SK-N-MC (cell line): Measurements from ENCODE around the gene NOG.
A peak's percentile ranks its signal among the peaks of the same experiment; 100 is the strongest.

Experiments used
- DNase-seq: peaks from one replicate; pipeline ENCODE4 v3.0.0-alpha.2; 2011; ENCODE audit warnings: low read depth, low spot score
- H3K27ac ChIP-seq: fragments of 200-600 bp; sonication (generic); 2 replicates; pipeline ENCODE4 v1.5.1; 2016; ENCODE audit warnings: mixed run types
- H3K36me3 ChIP-seq: fragments of 200-600 bp; sonication (generic); 2 replicates; pipeline ENCODE4 v1.6.1; 2017; ENCODE audit warnings: antibody characterized with exemption, low read length, mixed read lengths; ENCODE audit not compliant: insufficient read depth
- H3K4me3 ChIP-seq: fragments of 200-600 bp; sonication (generic); 2 replicates; pipeline ENCODE4 v1.5.1; 2016
- H3K9ac ChIP-seq: fragments of 200-600 bp; sonication (generic); 2 replicates; pipeline ENCODE4 v1.8.0; 2017; ENCODE audit warnings: mixed run types, mixed read lengths; ENCODE audit not compliant: insufficient read length
- H3K9me3 ChIP-seq: fragments of 200-600 bp; sonication (generic); 2 replicates; pipeline ENCODE4 v1.6.1; 2017; ENCODE audit warnings: low read depth, mild to moderate bottlenecking, antibody characterized with exemption, low read length, moderate library complexity, mixed read lengths
- EZH2 ChIP-seq: fragments of 200-600 bp; sonication (generic); IDR thresholded peaks from one replicate; pipeline ENCODE4 v1.6.1; 2017; ENCODE audit warnings: antibody characterized with exemption
- FOXP2 ChIP-seq: optimal IDR thresholded peaks from 2 replicates; pipeline ENCODE3; 2011; ENCODE audit warnings: mild to moderate bottlenecking, moderate library complexity; ENCODE audit not compliant: insufficient read depth; ENCODE audit errors: extremely low read length, control extremely low read depth
- POLR2AphosphoS5 ChIP-seq: IDR thresholded peaks from 2 replicates; pipeline ENCODE4 v1.6.1; 2012; ENCODE audit warnings: mild to moderate bottlenecking, low read depth, low read length, borderline replicate concordance

NOG gene

GRCh38 chr17:56593646-56594319, at the start of gene NOG:
Gene NOG, plus strand, starts transcription at chr17:56593699. Its CDS starts 525 bp downstream, at chr17:56594224.
- H3K9me3 ChIP-seq: no peaks in the 10 kb centered on the region
- no peaks in the 10 kb centered on the region for H3K36me3 ChIP-seq
- no peak for TF ChIP-seq FOXP2
- DNase-seq: no peak
- H3K9ac ChIP-seq: no peak within 1 kb of the TSS
- peak within 1 kb of the TSS; percentile 87 for H3K4me3 ChIP-seq
- H3K27ac ChIP-seq: no peak within 1 kb of the TSS

- DNase-seq: no peak
- no peaks in the 10 kb centered on the region for H3K36me3 ChIP-seq
- no peak overlapping the region for H3K4me3 ChIP-seq
- TF ChIP-seq POLR2AphosphoS5: no peak
- TF ChIP-seq FOXP2: no peak
- no peak for TF ChIP-seq EZH2
- H3K9ac ChIP-seq: no peak overlapping the region
- no peaks in the 10 kb centered on the region for H3K9me3 ChIP-seq
- H3K27ac ChIP-seq: no peak overlapping the region
These were observed 48.4 kb upstream of the NOG start for GRCh38 chr17:56545106-56545505.

GRCh38 chr17:56545930-56546329, 47.6 kb upstream of the NOG start:
- no peak overlapping the region for H3K4me3 ChIP-seq
- no peak overlapping the region for H3K27ac ChIP-seq
- no peaks in the 10 kb centered on the region for H3K36me3 ChIP-seq
- no peak for DNase-seq
- H3K9ac ChIP-seq: no peak overlapping the region
- TF ChIP-seq POLR2AphosphoS5 (no peak), FOXP2 (no peak), EZH2 (no peak)
- H3K9me3 ChIP-seq: no peaks in the 10 kb centered on the region

GRCh38 chr17:56548661-56549060, 44.8 kb upstream of the NOG start:
- no peak overlapping the region for H3K27ac ChIP-seq
- TF ChIP-seq EZH2 (no peak), POLR2AphosphoS5 (no peak), FOXP2 (no peak)
- H3K9me3 ChIP-seq: no peaks in the 10 kb centered on the region
- H3K4me3 ChIP-seq: no peak overlapping the region
- no peaks in the 10 kb centered on the region for H3K36me3 ChIP-seq
- no peak overlapping the region for H3K9ac ChIP-seq
- no peak for DNase-seq

- Histone ChIP-seq H3K9ac (no peak overlapping the region), H3K9me3 (no peaks in the 10 kb centered on the region), H3K36me3 (no peaks in the 10 kb centered on the region), H3K4me3 (no peak overlapping the region), H3K27ac (no peak overlapping the region)
- no peak for DNase-seq
- TF ChIP-seq FOXP2: no peak
- TF ChIP-seq POLR2AphosphoS5: no peak
- TF ChIP-seq EZH2: no peak
These were observed 44.0 kb upstream of the NOG start for GRCh38 chr17:56549501-56549900.

- no peak overlapping the region for H3K27ac ChIP-seq
- H3K36me3 ChIP-seq: no peaks in the 10 kb centered on the region
- no peak overlapping the region for H3K9ac ChIP-seq
- TF ChIP-seq POLR2AphosphoS5 (no peak), FOXP2 (no peak), EZH2 (no peak)
- no peak for DNase-seq
- no peaks in the 10 kb centered on the region for H3K9me3 ChIP-seq
- H3K4me3 ChIP-seq: no peak overlapping the region
These were observed 35.8 kb upstream of the NOG start for GRCh38 chr17:56557682-56558081.

GRCh38 chr17:56558088-56558487, 35.4 kb upstream of the NOG start:
- H3K36me3 ChIP-seq: no peaks in the 10 kb centered on the region
- no peak overlapping the region for H3K27ac ChIP-seq
- no peak for TF ChIP-seq POLR2AphosphoS5
- TF ChIP-seq FOXP2: no peak
- no peak overlapping the region for H3K9ac ChIP-seq
- no peak for DNase-seq
- H3K4me3 ChIP-seq: no peak overlapping the region
- H3K9me3 ChIP-seq: no peaks in the 10 kb centered on the region

GRCh38 chr17:56570199-56570598, 23.3 kb upstream of the NOG start:
- Histone ChIP-seq H3K27ac (no peak overlapping the region), H3K9me3 (no peaks in the 10 kb centered on the region), H3K9ac (no peak overlapping the region), H3K36me3 (no peaks in the 10 kb centered on the region), H3K4me3 (no peak overlapping the region)
- DNase-seq: no peak
- no peak for TF ChIP-seq FOXP2
- TF ChIP-seq POLR2AphosphoS5: no peak
- TF ChIP-seq EZH2: no peak

GRCh38 chr17:56571456-56571855, 22.0 kb upstream of the NOG start:
- Histone ChIP-seq H3K9ac (no peak overlapping the region), H3K36me3 (no peaks in the 10 kb centered on the region), H3K27ac (no peak overlapping the region), H3K9me3 (no peaks in the 10 kb centered on the region), H3K4me3 (no peak overlapping the region)
- TF ChIP-seq FOXP2 (no peak), POLR2AphosphoS5 (no peak), EZH2 (no peak)
- DNase-seq: no peak
